Fibroblast of lung (primary cell): Measurements from ENCODE around the gene TPCN2. TPM values are rescaled to one million over a fixed set of nuclear protein-coding genes. Genes with fewer than 3 reads are reported as not detected.

Experiments used
- DNase-seq, 2 donors: peaks; one replicate each; pipeline versions ENCODE4 v3.0.0 to v3.0.0-alpha.2; 2010; ENCODE audit warnings: low read depth in 2 of 2
- H2AFZ ChIP-seq: 2 replicates; pipeline ENCODE4 v1.5.1; 2012; ENCODE audit warnings: low read length, control low read depth, inconsistent platforms
- H3K27ac ChIP-seq: 2 replicates; pipeline ENCODE4 v1.5.1; 2011; ENCODE audit warnings: low read length, control low read depth; ENCODE audit not compliant: insufficient read depth
- H3K27me3 ChIP-seq: 2 replicates; pipeline ENCODE4 v1.5.1; 2011; ENCODE audit warnings: mild to moderate bottlenecking, low read length; ENCODE audit not compliant: control insufficient read depth, insufficient read depth
- H3K36me3 ChIP-seq: 2 replicates; pipeline ENCODE4 v1.5.1; 2011; ENCODE audit warnings: low read length; ENCODE audit not compliant: control insufficient read depth, insufficient read depth
- H3K4me1 ChIP-seq: 2 replicates; pipeline ENCODE4 v1.5.1; 2011; ENCODE audit warnings: low read length; ENCODE audit not compliant: control insufficient read depth, insufficient read depth; ENCODE audit errors: extremely low read depth
- H3K4me2 ChIP-seq: 2 replicates; pipeline ENCODE4 v1.5.1; 2011; ENCODE audit warnings: low read length, control low read depth; ENCODE audit not compliant: insufficient read depth; ENCODE audit errors: extremely low read depth
- H3K4me3 ChIP-seq, 4 experiments: fragments of 200-600 bp in 1 of 4; sonication (generic) in 1 of 4; replicated peaks in 1 of 4; 2 replicates each; pipeline ENCODE4 v1.5.1; 2011 to 2016; ENCODE audit warnings: low read length in 4 of 4, low read depth in 3 of 4, mild to moderate bottlenecking in 3 of 4, control low read depth in 2 of 4, inconsistent platforms in 1 of 4, mixed read lengths in 1 of 4; ENCODE audit not compliant: insufficient read depth in 1 of 4; ENCODE audit errors: control extremely low read depth in 1 of 4
- H3K79me2 ChIP-seq: 2 replicates; pipeline ENCODE4 v1.5.1; 2012; ENCODE audit warnings: mild to moderate bottlenecking, low read length, inconsistent platforms; ENCODE audit not compliant: control insufficient read depth, insufficient read depth
- H3K9ac ChIP-seq: 2 replicates; pipeline ENCODE4 v1.5.1; 2011; ENCODE audit warnings: mild to moderate bottlenecking, low read length, control low read depth; ENCODE audit not compliant: insufficient read depth
- H3K9me3 ChIP-seq: 2 replicates; pipeline ENCODE4 v1.5.1; 2012; ENCODE audit warnings: low read depth, low read length; ENCODE audit not compliant: control insufficient read depth, insufficient read depth
- H4K20me1 ChIP-seq: 2 replicates; pipeline ENCODE4 v1.5.1; 2011; ENCODE audit warnings: low read length; ENCODE audit not compliant: control insufficient read depth, insufficient read depth; ENCODE audit errors: extremely low read depth
- CTCF ChIP-seq, 2 donors: IDR thresholded peaks in 1 of 2; conservative IDR thresholded peaks in 1 of 2; 1 replicate in 1 of 2; 2 replicates in 1 of 2; pipeline ENCODE4 v1.5.1; 2011 to 2012; ENCODE audit warnings: low read length in 2 of 2, control low read depth in 1 of 2, inconsistent platforms in 1 of 2, low read depth in 1 of 2, mild to moderate bottlenecking in 1 of 2
- EZH2 ChIP-seq: IDR thresholded peaks from 2 replicates; pipeline ENCODE4 v1.5.1; 2012; ENCODE audit warnings: low read length, control low read depth, mild to moderate bottlenecking; ENCODE audit errors: missing control alignments
- polyA plus RNA-seq, 2 donors: library from polyadenylated mRNA; depleted of rRNA in 1 of 2; stranded (reverse) in 1 of 2; unstranded in 1 of 2; fragments of >200 nt; gene quantifications; 2 replicates each; pipeline ENCODE4 v1.2.1, GENCODE V29; 2011 to 2012; ENCODE audit warnings: missing spikeins in 1 of 2
- total RNA-seq: library from RNA; depleted of rRNA; stranded (reverse); fragments of >200 nt; gene quantifications from 2 replicates; pipeline ENCODE4 v1.2.1, GENCODE V29; 2014

TPCN2 gene
- total and polyA plus RNA-seq, 2 donors (not counting 1 experiment from before 2014, with no cell fraction given) = 9.7 to 11.7 TPM

GRCh38 chr11:69060806-69061712 lies 12.3 kb downstream of the TPCN2 start:
- Histone ChIP-seq H3K79me2 (no peaks in the 10 kb centered on the region), H3K4me2 (no peak overlapping the region), H3K4me1 (no peaks in the 10 kb centered on the region), H3K27ac (no peak overlapping the region), H3K4me3 (no peak overlapping the region), H2AFZ (no peak overlapping the region), H3K9me3 (no peaks in the 10 kb centered on the region), H3K27me3 (no peaks in the 10 kb centered on the region), H4K20me1 (no peaks in the 10 kb centered on the region), H3K36me3 (peaks cover 5% of the 10 kb centered on the region), H3K9ac (no peak overlapping the region)
- no peak for TF ChIP-seq CTCF (conservative IDR thresholded peaks at IDR 0.05 in 1 of 2, IDR thresholded peaks at IDR 0.05 in 1 of 2; ENCODE audit: low read depth in 1 of 2, low read length in 2 of 2)
- TF ChIP-seq EZH2 = no peak
- no peak for DNase-seq

- Histone ChIP-seq H3K9ac (no peak overlapping the region), H3K36me3 (peaks cover 5% of the 10 kb centered on the region), H3K4me1 (no peaks in the 10 kb centered on the region), H3K9me3 (no peaks in the 10 kb centered on the region), H4K20me1 (no peaks in the 10 kb centered on the region), H3K27ac (no peak overlapping the region), H3K27me3 (no peaks in the 10 kb centered on the region), H3K79me2 (no peaks in the 10 kb centered on the region), H2AFZ (no peak overlapping the region), H3K4me2 (no peak overlapping the region), H3K4me3 (no peak overlapping the region)
- TF ChIP-seq CTCF (conservative IDR thresholded peaks at IDR 0.05 in 1 of 2, IDR thresholded peaks at IDR 0.05 in 1 of 2; ENCODE audit: low read depth in 1 of 2, low read length in 2 of 2) (no peak), EZH2 (no peak)
- no peak for DNase-seq
These were observed 13.0 kb downstream of the TPCN2 start for GRCh38 chr11:69061713-69062053.

- Histone ChIP-seq H3K27me3 (no peaks in the 10 kb centered on the region), H4K20me1 (no peaks in the 10 kb centered on the region), H3K9ac (no peak overlapping the region), H2AFZ (no peak overlapping the region), H3K27ac (no peak overlapping the region), H3K4me3 (no peak overlapping the region), H3K79me2 (no peaks in the 10 kb centered on the region), H3K4me2 (no peak overlapping the region), H3K9me3 (no peaks in the 10 kb centered on the region), H3K4me1 (no peaks in the 10 kb centered on the region), H3K36me3 (peaks cover 4% of the 10 kb centered on the region)
- TF ChIP-seq CTCF (conservative IDR thresholded peaks at IDR 0.05 in 1 of 2, IDR thresholded peaks at IDR 0.05 in 1 of 2; ENCODE audit: low read depth in 1 of 2, low read length in 2 of 2) (no peak), EZH2 (no peak)
- no peak for DNase-seq
These were observed 13.6 kb downstream of the TPCN2 start for GRCh38 chr11:69062169-69062855.
